ENCODE data around the gene FMN1. TPM values are rescaled to one million over a fixed set of nuclear protein-coding genes. Genes with fewer than 3 reads are reported as not detected.

The FMN1 gene
- total RNA-seq, 1 experiment from 2014 or later = 2.4 TPM

- no peaks in the 10 kb centered on the region for H3K79me2 ChIP-seq (ENCODE audit: low read length)
- H3K4me3 ChIP-seq (ENCODE audit: low read length) = no peak overlapping the region
- no peaks in the 10 kb centered on the region for H4K20me1 ChIP-seq (ENCODE audit: low read length)
- no peak overlapping the region for H3K9ac ChIP-seq (ENCODE audit: low read length)
- H3F3A ChIP-seq (ENCODE audit: low read length, unreplicated experiment) = no peaks in the 10 kb centered on the region
- H3K9me3 ChIP-seq (ENCODE audit: low read length) = no peaks in the 10 kb centered on the region
- no peak for DNase-seq
- H3K4me1 ChIP-seq (ENCODE audit: insufficient read depth, low read length) = peaks cover 12% of the 10 kb centered on the region; the same call in 1 of the 2 replicates
- ATAC-seq = no peak
- TF ChIP-seq CTCF (conservative IDR thresholded peaks at IDR 0.05; ENCODE audit: low read depth, low read length) = no peak
- TF ChIP-seq EZH2 (IDR thresholded peaks at IDR 0.05; ENCODE audit: low read length, unreplicated experiment) = no peak
- TF ChIP-seq EZH2phosphoT487 (IDR thresholded peaks at IDR 0.05; ENCODE audit: borderline replicate concordance, low read length) = no peak
- no peak overlapping the region for H2AFZ ChIP-seq (ENCODE audit: low read length)
- H3K4me2 ChIP-seq (ENCODE audit: low read length) = no peak overlapping the region
- intact Hi-C loops (cut with micrococcal nuclease) = loop anchor here (1.0 to 5.0 kb wide), 3 partner anchors 42 to 95 kb away; no protein-coding TSS in a partner anchor
- no peaks in the 10 kb centered on the region for H3K27me3 ChIP-seq (ENCODE audit: low read length)
- H3K9me2 ChIP-seq (replicated peaks; ENCODE audit: low read length) = no peaks in the 10 kb centered on the region
- ChIA-PET POLR2A (ENCODE audit: unreplicated experiment) (no interaction called here), CTCF (no interaction called here)
- H3K27ac ChIP-seq (ENCODE audit: low read length) = 0 out of 2 replicates have a peak overlapping the region, but pooled peaks have one; percentile 6
- H3K36me3 ChIP-seq (ENCODE audit: low read depth, low read length) = no peaks in the 10 kb centered on the region
- BruUV-seq (replicated peaks) = no TSS peak
These were observed 461.8 kb downstream of the FMN1 start for GRCh38 chr15:32732574-32733157.

GRCh38 chr15:32730677-32731654, 463.5 kb downstream of the FMN1 start:
- ATAC-seq (no peak), DNase-seq (peak; percentile 57)
- no peak overlapping the region for H3K4me3 ChIP-seq (ENCODE audit: low read length)
- no peaks in the 10 kb centered on the region for H3F3A ChIP-seq (ENCODE audit: low read length, unreplicated experiment)
- no peaks in the 10 kb centered on the region for H3K79me2 ChIP-seq (ENCODE audit: low read length)
- H4K20me1 ChIP-seq (ENCODE audit: low read length) = no peaks in the 10 kb centered on the region
- H3K27me3 ChIP-seq (ENCODE audit: low read length) = no peaks in the 10 kb centered on the region
- H3K9me2 ChIP-seq (replicated peaks; ENCODE audit: low read length) = no peaks in the 10 kb centered on the region
- H2AFZ ChIP-seq (ENCODE audit: low read length) = no peak overlapping the region
- no TSS peak for BruUV-seq (replicated peaks)
- TF ChIP-seq CTCF (conservative IDR thresholded peaks at IDR 0.05; ENCODE audit: low read depth, low read length) (no peak), EZH2 (IDR thresholded peaks at IDR 0.05; ENCODE audit: low read length, unreplicated experiment) (no peak), EZH2phosphoT487 (IDR thresholded peaks at IDR 0.05; ENCODE audit: borderline replicate concordance, low read length) (no peak)
- ChIA-PET CTCF (no interaction called here), POLR2A (ENCODE audit: unreplicated experiment) (no interaction called here)
- intact Hi-C loops (cut with micrococcal nuclease) = loop anchor here (5.0 kb wide), 1 partner anchor 96 kb away; no protein-coding TSS in a partner anchor
- no peak overlapping the region for H3K27ac ChIP-seq (ENCODE audit: low read length)
- H3K9ac ChIP-seq (ENCODE audit: low read length) = no peak overlapping the region
- H3K4me1 ChIP-seq (ENCODE audit: insufficient read depth, low read length) = peaks cover 12% of the 10 kb centered on the region; the same call in 1 of the 2 replicates
- H3K9me3 ChIP-seq (ENCODE audit: low read length) = no peaks in the 10 kb centered on the region
- H3K4me2 ChIP-seq (ENCODE audit: low read length) = no peak overlapping the region
- H3K36me3 ChIP-seq (ENCODE audit: low read depth, low read length) = no peaks in the 10 kb centered on the region

All from PC-3 (cell line).